Right lung (tissue), 10 donors: ENCODE measurements around the gene NBPF10. TPM values are rescaled to one million over a fixed set of nuclear protein-coding genes. Genes with fewer than 3 reads are reported as not detected.
"Not testable (repeated sequence)": the region's sequence is repeated elsewhere in the genome, so short reads cannot be mapped to it uniquely, and the experiment has no call there.

Experiments
- DNase-seq, 2 donors: peaks; one replicate each; pipeline ENCODE4 v3.0.0-alpha.2; 2013
- long read RNA-seq, 8 donors: transcript quantifications; one replicate each; lab custom pipeline, GENCODE V29; 2026
- polyA plus RNA-seq, 5 donors: library from polyadenylated mRNA; unstranded; fragments of 120-200 nt; gene quantifications; one replicate each; pipeline versions ENCODE4 v1.2.1 to v1.2.3, GENCODE V29; 2013; ENCODE audit warnings: inconsistent platforms in 1 of 5, low replicate concordance in 1 of 5; ENCODE audit not compliant: insufficient read length in 5 of 5, insufficient read depth in 1 of 5

The NBPF10 gene, protein sequence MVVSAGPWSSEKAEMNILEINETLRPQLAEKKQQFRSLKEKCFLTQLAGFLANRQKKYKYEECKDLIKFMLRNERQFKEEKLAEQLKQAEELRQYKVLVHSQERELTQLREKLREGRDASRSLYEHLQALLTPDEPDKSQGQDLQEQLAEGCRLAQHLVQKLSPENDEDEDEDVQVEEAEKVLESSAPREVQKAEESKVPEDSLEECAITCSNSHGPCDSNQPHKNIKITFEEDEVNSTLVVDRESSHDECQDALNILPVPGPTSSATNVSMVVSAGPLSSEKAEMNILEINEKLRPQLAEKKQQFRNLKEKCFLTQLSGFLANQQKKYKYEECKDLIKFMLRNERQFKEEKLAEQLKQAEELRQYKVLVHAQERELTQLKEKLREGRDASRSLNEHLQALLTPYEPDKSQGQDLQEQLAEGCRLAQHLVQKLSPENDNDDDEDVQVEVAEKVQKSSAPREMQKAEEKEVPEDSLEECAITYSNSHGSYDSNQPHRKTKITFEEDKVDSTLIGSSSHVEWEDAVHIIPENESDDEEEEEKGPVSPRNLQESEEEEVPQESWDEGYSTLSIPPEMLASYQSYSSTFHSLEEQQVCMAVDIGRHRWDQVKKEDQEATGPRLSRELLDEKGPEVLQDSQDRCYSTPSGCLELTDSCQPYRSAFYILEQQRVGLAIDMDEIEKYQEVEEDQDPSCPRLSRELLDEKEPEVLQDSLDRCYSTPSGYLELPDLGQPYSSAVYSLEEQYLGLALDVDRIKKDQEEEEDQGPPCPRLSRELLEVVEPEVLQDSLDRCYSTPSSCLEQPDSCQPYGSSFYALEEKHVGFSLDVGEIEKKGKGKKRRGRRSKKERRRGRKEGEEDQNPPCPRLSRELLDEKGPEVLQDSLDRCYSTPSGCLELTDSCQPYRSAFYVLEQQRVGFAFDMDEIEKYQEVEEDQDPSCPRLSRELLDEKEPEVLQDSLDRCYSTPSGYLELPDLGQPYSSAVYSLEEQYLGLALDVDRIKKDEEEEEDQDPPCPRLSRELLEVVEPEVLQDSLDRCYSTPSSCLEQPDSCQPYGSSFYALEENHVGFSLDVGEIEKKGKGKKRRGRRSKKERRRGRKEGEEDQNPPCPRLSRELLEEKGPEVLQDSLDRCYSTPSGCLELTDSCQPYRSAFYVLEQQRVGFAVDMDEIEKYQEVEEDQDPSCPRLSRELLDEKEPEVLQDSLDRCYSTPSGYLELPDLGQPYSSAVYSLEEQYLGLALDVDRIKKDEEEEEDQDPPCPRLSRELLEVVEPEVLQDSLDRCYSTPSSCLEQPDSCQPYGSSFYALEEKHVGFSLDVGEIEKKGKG (N-terminal part only)
- 1 to 10 TPM; 1.3 to 2.1 (median 2.0) TPM for polyA plus RNA-seq
- long read RNA-seq, donor 1, result 0 reads
- long read RNA-seq, donor 2, result 0 reads
- long read RNA-seq, donor 3, result 0 reads
- long read RNA-seq, donor 4, partial matches to known transcripts, result 7 of 7 reads
- long read RNA-seq, donor 4, other reads (novel, unspliced or antisense), result 0 of 7 reads
- long read RNA-seq, donor 5, result 0 reads
- long read RNA-seq, donor 6, result 0 reads
- long read RNA-seq, donor 7, result 0 reads
- long read RNA-seq, donor 8, result 0 reads

DNA sequence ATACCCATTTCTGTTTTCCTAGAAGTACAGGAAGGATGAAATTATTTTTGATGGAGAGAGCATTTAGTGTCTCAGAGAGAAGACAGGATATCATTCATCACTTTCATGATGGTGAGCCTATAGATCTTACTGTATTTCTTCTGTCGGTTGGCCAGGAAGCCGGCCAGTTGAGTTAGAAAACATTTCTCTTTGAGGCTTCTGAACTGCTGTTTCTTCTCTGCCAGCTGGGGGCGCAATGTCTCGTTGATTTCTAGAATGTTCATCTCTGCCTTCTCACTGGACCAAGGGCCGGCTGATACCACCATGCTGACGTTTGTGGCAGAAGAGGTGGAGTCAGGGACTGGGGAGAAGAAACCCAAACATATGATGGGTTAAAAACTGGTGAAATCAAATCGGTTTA lies at the start of gene NBPF10:
Gene NBPF10, minus strand, starts transcription at position 340 of the 400 bp plus-strand sequence. Its CDS starts 35 bp downstream, at position 305.
- not testable (repeated sequence) for DNase-seq

DNA sequence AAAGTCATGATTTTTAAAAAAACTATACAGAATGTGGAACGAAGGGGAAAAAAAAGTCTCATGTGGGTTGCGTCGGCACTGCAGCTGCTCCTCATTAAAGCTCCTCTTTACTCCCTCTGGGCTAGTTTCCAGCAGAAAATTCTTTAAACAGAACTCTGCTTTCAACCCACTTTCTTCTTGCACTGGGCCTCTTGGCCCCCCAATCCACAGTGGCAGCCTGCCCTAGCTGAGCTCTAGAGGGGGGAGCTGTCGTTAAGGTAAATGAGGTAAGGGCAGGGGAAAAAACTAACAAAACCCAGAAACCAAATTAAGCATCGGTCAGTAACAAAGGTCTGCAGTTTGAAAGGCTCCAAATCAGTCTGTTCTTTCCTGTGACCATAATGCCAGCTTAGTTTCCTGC lies 29.9 kb upstream of the NBPF10 start:
- DNase-seq, result not testable (repeated sequence)

DNA sequence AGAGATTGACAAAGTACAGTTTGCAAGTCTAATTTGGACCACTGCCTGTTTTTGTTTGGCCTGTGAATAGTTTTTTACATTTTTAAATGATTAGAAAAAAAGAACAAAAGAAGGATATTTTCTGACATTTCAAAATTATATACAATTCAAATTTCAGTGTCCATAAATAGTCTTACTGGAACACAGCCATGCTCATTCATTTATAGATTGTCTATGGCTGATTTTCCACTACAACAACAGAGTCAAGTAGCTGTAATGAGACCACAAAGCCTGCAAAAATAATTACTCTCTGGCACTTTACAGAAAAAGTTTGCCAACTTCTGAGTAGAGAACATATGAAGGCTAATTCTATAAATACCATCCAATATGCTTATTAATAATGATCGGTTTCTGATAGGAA lies 23.1 kb upstream of the NBPF10 start:
- not testable (repeated sequence) for DNase-seq

DNA sequence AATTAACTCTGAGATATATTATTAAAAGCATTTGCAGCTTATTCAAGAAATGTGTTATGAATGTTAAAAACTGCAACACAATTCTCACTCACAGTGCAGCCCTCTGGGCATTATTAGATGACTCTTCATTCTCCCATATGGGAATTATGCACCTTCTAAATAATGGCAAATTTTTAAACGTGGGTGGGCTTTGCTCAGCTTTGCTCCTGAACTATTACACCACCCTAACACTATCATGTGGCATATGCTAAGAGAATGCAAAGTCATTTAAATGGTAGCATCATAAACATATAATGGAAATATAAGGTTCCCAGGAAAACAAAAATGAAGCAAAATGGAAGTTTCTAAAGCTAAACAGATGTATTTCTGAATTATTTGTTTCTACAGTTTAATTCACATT lies 22.7 kb upstream of the NBPF10 start:
- not testable (repeated sequence) for DNase-seq

Other genes starting within 250 kb of the NBPF10 start
- gene ITGA10, start 234.8 kb downstream of the NBPF10 start, polyA plus RNA-seq, result 1 to 10 TPM; 2.5 to 4.1 (median 2.9) TPM
- 10 to 100 TPM; 48.6 to 52.8 (median 50.1) TPM for gene PEX11B, start 226.1 kb downstream of the NBPF10 start, polyA plus RNA-seq
- 100 to 1,000 TPM; 183 to 197 (median 186) TPM for gene RBM8A, start 217.3 kb downstream of the NBPF10 start, polyA plus RNA-seq
- gene LIX1L, start 186.8 kb downstream of the NBPF10 start, polyA plus RNA-seq, result 10 to 100 TPM; 36.4 to 45.1 (median 43.7) TPM
- 1 to 10 TPM in 2 of 5 donors, under 1 TPM in 3; 0.68 to 1.5 (median 0.90) TPM for gene ANKRD34A, start 180.2 kb downstream of the NBPF10 start, polyA plus RNA-seq
- 10 to 100 TPM; 42.3 to 54.6 (median 45.7) TPM for gene POLR3GL, start 180.1 kb downstream of the NBPF10 start, polyA plus RNA-seq
- 100 to 1,000 TPM; 298 to 564 (median 375) TPM for gene TXNIP, start 148.2 kb downstream of the NBPF10 start, polyA plus RNA-seq
- 1 to 10 TPM in 1 of 5 donors, under 1 TPM in 2, not detected in 2; 0.39 to 7.1 (median 0.77) TPM for gene HJV, start 123.1 kb downstream of the NBPF10 start, polyA plus RNA-seq
- 10 to 100 TPM; 13.0 to 46.5 (median 38.0) TPM for gene NOTCH2NLA, start 84.2 kb upstream of the NBPF10 start, polyA plus RNA-seq